Hypothalamus (tissue), 51 donors: Measurements from ENCODE around the gene NUTM1.

Experiments
- DNase-seq, 51 donors: peaks; one replicate each; lab custom pipeline; 2025; lab: John Stamatoyannopoulos, UW

NUTM1 gene

GRCh38 chr15:34342737-34343575, at the start of gene NUTM1, which contains the start of gene NOP10:
TSS of gene NUTM1 (plus strand) at chr15:34343315. CDS start at chr15:34343697, 382 bp downstream.
TSS of gene NOP10 (minus strand) at chr15:34343136. CDS start at chr15:34343073, 63 bp downstream.
- peak; percentile 58 to 95 (median 84) for DNase-seq

- no peak for DNase-seq
Observed at GRCh38 chr15:34297059-34297458, 46.1 kb upstream of the NUTM1 start.

GRCh38 chr15:34301058-34301457, 42.1 kb upstream of the NUTM1 start:
- no peak for DNase-seq

GRCh38 chr15:34304613-34305012, 38.5 kb upstream of the NUTM1 start:
- no peak for DNase-seq

GRCh38 chr15:34311563-34311962, 31.6 kb upstream of the NUTM1 start:
- DNase-seq = no peak

GRCh38 chr15:34314491-34315490, 28.3 kb upstream of the NUTM1 start:
- DNase-seq = no peak

- DNase-seq = peak in 10 of 51 donors; percentile 8 to 29 (median 20)
Observed at GRCh38 chr15:34318277-34319079, 24.6 kb upstream of the NUTM1 start.

GRCh38 chr15:34323217-34323616, 19.9 kb upstream of the NUTM1 start:
- no peak for DNase-seq

GRCh38 chr15:34324933-34325332, 18.2 kb upstream of the NUTM1 start:
- no peak for DNase-seq

- DNase-seq = no peak
Observed at GRCh38 chr15:34325368-34325767, 17.7 kb upstream of the NUTM1 start.

- DNase-seq = no peak
Observed at GRCh38 chr15:34327906-34328305, 15.2 kb upstream of the NUTM1 start.

- no peak for DNase-seq
Observed at GRCh38 chr15:34329006-34329405, 14.1 kb upstream of the NUTM1 start.

- DNase-seq = no peak
Observed at GRCh38 chr15:34330279-34330678, 12.8 kb upstream of the NUTM1 start.

- no peak for DNase-seq
Observed at GRCh38 chr15:34331809-34332208, 11.3 kb upstream of the NUTM1 start.

- no peak for DNase-seq
Observed at GRCh38 chr15:34332553-34333120, 10.5 kb upstream of the NUTM1 start.

- no peak for DNase-seq
Observed at GRCh38 chr15:34334672-34335071, 8.4 kb upstream of the NUTM1 start.

GRCh38 chr15:34335176-34336032, 7.7 kb upstream of the NUTM1 start:
- peak in 1 of 51 donors; percentile 33 for DNase-seq

- no peak for DNase-seq
Observed at GRCh38 chr15:34336231-34336990, 6.7 kb upstream of the NUTM1 start.
